DMS 273 treated with DMSO at 0.1 percent for 48 hours (cell line): Measurements from ENCODE around the gene RABGAP1.

Experiments
- DNase-seq: peaks from one replicate; lab custom pipeline; 2025; lab: John Stamatoyannopoulos, UW

The RABGAP1 gene

DNA sequence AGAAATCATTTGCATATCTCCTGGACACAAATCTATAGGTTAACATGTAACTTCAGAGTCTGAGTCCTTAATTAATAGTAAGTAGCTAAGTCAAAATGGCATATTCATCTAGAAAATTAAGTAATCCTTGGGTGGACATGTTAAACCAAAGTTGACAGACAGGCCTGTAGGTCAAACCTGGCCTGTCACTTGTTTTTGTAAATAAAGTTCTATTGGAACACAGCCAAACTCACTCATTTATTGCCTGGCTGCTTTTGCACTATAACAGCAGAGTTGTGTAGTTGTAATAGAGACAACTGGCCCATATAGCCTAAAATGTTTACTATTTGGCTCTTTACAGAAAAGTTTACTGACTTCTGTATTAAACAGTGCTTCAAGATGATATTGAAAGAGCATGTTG is 68.1 kb downstream of the RABGAP1 start:
- DNase-seq: no peak

GRCh38 chr9:123011380-123011779 is 70.6 kb downstream of the RABGAP1 start:
- DNase-seq: no peak

- DNase-seq: no peak
These were observed 71.2 kb downstream of the RABGAP1 start for GRCh38 chr9:123011878-123012528.

DNA sequence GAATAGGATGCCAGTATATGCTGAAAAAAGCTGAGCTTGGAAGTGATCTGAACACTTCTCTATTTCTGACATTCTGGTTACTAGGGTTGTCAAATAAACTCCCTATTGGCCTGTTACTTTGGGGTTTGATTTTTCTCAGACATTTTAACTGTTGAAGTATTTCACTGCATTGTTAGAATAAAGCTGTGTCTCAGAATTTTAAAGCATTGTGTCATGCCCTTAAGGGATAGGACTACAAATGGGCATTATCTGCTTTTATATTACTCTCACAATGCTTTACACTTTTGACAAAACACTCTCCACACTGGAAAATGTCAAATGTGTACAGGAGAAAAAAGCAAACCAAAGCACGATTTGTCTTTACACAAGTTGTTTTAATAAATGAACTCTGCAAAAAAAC is 75.8 kb downstream of the RABGAP1 start:
- DNase-seq: no peak

GRCh38 chr9:123020796-123021195 is 80.0 kb downstream of the RABGAP1 start:
- DNase-seq: no peak

DNA sequence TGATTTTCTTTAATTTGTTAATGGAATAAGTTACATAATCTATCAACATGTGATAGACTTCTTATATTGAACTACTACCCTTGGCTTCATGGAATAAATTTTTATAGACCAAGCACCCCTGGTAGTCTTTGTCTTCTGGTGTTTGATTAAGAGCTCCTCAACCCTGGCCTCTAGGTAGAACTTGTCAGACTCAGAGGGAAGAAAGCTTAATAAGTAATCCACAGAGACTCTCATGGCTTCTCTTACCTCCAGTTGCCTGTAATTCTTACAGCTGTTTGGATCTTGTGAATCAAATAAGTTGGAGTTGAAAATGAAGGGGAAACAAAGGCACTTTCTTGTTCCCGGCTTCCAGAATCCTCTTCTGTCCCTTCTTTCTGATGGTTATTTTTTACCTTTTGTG is 85.6 kb downstream of the RABGAP1 start:
- DNase-seq: no peak

- DNase-seq: no peak
These were observed 86.7 kb downstream of the RABGAP1 start for GRCh38 chr9:123027517-123027916.

DNA sequence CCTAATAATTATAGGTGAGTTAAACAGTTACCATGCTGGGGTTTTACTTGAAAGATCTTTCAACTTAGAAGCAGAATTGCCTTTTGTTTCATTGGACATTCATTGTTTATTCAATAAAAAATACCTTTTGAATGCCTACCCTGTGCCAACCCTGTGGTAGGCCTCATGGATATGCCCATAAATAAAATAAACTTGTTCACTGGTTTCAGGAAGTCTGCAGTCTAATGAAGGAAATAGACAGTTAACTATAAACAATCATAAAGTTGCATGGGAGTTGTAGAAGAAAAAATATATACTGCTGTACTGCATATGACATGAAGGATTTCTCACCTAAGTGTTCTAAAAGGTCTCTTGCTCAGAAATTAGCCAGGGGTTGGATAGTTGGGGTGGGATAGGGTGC is 87.3 kb downstream of the RABGAP1 start:
- no peak for DNase-seq

GRCh38 chr9:123028973-123029372 is 88.2 kb downstream of the RABGAP1 start:
- DNase-seq: no peak

DNA sequence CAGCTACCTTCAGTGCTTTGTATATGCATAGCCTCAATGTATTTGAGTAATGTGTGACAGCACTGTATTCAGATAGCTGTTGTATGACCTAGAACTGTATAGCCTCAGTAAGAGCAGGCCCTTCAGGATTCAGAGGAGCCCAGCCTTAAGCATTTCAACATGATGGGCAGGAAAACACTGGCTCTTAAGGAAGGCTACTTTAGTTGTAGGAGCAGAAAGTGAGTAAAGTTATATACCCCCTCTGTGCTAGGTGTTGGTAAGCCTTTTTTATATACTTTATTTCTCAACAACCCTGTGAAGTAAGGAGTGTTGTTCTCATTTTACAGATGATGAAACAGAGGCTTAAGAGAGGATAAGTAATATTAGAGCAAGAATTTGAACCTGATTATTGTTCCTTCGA is 91.1 kb downstream of the RABGAP1 start:
- no peak for DNase-seq

GRCh38 chr9:123033352-123033751 is 92.5 kb downstream of the RABGAP1 start, which contains the start of gene GPR21:
Gene GPR21, plus strand, starts transcription at chr9:123033667. Its CDS starts 900 bp downstream, at chr9:123034567.
- no peak for DNase-seq

DNA sequence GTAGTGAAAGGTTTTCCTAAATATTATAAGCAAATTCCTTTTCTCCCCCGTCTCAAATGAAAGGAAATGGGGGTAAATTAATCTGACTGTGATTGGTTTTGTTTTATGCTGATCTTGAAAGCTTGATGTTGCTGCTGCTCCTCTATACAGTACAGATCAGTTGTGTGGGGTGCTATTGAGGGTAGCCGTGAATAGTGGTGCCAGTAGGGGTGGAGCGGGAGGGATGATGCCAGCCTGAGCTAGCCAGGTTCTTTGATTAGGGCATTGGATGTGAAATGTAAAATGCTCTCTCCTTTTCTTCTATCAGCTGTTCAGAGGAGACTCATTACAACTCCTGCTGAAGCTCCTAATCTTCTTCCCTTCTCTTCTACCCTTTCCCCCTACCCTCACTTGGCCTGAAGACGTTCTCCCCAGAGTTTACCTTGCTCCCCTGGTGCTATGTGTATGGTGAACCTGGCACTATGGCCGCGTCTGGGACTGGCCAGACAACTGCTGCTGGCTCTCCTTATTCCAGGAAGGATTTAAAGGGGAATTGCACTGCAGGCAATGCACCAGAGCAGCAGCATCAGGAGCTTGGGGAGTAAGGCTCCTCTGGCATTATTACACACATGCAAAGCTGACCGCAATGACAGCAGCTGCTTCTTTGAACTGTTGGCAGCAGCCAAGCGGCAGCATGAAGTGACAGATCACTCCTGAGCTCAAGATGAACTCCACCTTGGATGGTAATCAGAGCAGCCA is 93.2 kb downstream of the RABGAP1 start:
- no peak for DNase-seq

DNA sequence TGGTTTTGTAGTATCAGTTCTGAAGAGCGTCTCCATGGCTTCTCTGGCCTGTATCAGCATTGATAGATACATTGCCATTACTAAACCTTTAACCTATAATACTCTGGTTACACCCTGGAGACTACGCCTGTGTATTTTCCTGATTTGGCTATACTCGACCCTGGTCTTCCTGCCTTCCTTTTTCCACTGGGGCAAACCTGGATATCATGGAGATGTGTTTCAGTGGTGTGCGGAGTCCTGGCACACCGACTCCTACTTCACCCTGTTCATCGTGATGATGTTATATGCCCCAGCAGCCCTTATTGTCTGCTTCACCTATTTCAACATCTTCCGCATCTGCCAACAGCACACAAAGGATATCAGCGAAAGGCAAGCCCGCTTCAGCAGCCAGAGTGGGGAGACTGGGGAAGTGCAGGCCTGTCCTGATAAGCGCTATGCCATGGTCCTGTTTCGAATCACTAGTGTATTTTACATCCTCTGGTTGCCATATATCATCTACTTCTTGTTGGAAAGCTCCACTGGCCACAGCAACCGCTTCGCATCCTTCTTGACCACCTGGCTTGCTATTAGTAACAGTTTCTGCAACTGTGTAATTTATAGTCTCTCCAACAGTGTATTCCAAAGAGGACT is 94.2 kb downstream of the RABGAP1 start:
- DNase-seq: no peak

DNA sequence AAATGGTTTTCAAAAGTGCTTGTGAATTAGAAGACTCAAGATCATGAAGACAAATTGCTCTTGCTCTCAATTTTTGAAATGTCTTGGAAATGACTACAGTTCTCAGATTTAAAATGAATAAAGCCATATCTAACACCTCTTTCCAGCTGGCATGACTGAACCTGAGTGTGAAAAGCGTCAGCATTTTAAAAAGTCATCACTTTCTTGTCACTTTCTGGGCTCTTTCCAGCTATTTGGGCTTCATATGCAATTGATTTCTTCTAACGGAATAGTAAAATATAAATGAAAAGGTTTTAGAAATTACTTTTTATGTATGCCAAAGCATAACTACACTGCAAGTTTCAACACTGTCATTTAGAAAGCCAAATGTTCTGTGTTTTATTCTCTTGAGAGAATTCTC is 95.0 kb downstream of the RABGAP1 start:
- no peak for DNase-seq

DNA sequence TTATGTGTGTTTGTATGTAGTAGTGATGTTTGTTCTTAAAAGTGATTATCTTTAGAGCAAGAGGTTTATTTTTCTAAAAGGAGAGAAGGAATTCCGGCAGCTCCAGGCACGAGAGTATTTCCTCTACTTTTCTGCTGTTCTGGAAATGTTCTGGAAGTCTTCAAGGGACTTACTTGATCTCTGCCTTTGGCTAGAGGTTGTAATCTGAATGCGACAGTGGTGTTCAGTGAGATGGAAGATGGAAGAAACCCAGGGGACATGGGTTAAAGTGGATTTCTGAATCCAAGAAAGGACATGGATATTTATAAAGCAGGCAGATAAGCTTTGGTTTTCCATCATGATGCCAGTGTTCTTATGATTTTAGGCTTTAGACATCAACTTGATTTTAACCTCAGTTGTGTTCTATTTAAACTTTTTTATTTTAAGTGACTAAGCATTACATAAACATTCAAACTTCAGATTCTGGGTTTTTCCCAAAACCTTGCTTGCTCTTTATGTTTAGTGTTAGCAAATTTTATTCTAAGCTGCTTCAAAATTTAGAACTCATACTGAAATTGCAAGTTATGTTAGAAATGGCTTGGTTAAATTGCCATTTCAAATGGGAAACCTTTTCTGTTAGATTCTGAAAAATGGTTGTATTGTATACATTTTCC is 96.2 kb downstream of the RABGAP1 start:
- no peak for DNase-seq

- no peak for DNase-seq
These were observed 98.9 kb downstream of the RABGAP1 start for GRCh38 chr9:123039617-123040219.

DNA sequence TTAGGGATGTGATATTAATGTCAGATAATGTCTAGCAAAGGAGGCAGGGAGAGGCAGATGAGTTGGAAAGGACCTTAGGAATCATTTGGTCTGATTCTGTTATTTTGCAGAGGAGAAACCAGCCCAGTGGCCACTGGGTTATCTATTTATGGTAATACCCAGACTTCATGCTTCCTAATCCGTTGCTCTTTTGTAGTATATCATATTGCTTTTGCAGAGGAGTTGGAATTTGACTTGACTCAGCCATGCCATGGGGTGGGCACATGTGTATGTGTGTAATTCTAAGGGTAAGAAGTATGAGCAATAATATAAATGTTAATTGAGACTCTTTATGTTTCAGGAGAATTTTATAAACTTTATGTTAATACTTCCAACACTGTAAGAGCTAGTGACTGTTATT is 100.0 kb downstream of the RABGAP1 start:
- no peak for DNase-seq

- no peak for DNase-seq
These were observed 100.7 kb downstream of the RABGAP1 start for GRCh38 chr9:123041489-123041888.

DNA sequence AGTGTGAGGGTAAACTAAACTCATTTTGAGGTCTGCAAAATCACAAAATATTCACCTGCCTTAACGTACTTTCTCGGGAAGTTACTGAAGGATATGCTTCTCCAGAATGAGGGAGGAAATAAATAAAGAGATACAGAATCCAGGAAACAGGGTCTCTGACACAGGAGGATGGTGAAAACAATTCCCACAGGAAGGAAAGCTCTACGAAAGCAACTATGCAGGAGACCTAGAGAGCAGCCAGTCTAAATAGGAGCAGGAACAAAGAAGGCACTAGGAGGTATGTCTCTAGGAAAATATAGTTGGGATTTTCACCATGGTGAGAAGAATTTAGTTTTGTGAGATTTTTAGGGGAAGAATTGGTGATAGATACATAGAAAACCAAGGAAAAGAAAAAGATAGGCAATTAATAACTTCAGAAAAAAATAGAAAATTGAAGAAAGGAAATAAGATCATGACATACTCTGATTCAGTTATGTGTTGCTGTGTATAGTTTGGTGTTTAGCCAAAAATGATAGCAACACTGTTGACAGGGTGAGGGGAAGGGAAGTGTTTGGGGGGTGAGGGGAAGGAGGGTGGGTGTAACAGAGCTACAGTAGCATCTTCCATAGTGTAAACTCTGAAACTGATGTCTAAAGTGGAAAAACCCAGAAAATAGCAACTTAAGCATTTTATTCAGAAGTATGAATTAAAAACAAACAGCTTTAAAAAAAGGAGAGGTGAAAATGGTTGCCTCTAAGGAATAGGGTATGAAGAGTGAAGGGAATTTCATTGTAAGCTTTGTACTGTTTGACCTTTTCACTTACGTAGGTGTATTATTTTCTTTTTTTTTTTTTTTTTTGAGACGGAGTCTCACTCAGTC is 102.5 kb downstream of the RABGAP1 start:
- DNase-seq: no peak

DNA sequence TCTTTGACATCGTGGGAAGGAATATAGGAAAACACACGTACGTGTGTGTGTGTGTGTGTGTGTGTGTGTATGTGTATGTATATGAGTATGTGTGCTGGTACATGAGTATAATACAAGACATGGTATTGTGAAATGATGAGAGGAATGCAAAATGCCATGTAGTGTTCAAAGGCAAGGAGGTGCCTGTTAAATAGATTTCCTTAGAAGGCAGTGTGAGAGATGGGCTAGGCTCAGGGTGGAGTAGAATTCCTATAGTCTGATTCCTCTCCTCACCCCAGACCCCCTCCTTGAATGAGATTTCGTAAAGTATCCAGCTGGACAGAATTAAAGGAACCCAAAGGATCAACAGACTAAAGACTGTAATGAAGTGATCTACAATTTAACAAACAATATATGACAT is 103.8 kb downstream of the RABGAP1 start:
- DNase-seq: no peak
